Measurements from ENCODE around the gene SETD2.

DNA sequence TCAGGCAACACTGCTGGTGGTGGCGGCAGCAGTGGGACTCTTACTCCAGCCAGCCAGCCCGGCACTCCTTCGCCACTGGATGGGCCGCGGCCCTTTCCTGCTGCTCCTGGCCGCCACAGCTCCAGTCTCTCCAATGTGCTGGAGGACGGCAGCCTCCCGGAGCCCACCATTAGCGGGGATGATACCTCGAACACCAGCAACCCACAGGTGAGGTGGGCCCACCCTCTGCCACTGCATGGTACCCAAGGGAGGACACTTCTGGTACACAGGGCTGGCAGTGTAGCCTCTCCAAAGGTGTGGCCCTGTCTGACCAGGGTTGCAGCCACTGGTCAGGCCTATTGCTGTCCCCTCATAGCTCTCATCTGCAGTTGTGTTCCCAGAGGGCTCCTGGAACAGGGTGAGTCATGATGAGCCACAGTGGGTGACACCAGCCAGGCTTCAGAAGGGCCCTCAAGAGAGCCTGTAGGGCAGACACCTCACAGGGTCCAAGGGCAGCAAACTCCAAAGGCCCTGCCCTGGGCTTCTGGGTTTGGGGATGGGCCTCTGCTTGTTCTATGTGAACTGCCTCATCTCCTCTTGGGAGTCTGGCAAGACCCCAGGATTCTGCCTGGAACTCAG, 163.6 kb downstream of the SETD2 start:
- TF ChIP-seq SUZ12 (IDR thresholded peaks at IDR 0.05; ENCODE audit: extremely low read depth, insufficient read depth, insufficient read length) (no peak), ZNF274 (IDR thresholded peaks at IDR 0.05; ENCODE audit: low read depth, low read length) (no peak)

Measured in NT2/D1 (cell line).